Breast epithelium (tissue), 4 donors: ENCODE data around the gene DUSP22. TPM values are rescaled to one million over a fixed set of nuclear protein-coding genes. Genes with fewer than 3 reads are reported as not detected.

Experiments
- DNase-seq, 2 donors: peaks; one replicate each; pipeline ENCODE4 v3.0.0-alpha.2; 2019; ENCODE audit warnings: low spot score in 2 of 2
- H3K27ac ChIP-seq, 2 donors: fragments of 200-600 bp; sonication (generic) in 1 of 2; one replicate each; pipeline ENCODE4 v1.5.1; 2016 to 2019; ENCODE audit warnings: mild to moderate bottlenecking in 1 of 2
- H3K27me3 ChIP-seq, 2 donors: fragments of 200-600 bp; sonication (generic) in 1 of 2; one replicate each; pipeline versions ENCODE4 v1.5.1 to v1.6.0; 2017 to 2019; ENCODE audit warnings: control low read depth in 1 of 2, mild to moderate bottlenecking in 1 of 2
- H3K36me3 ChIP-seq: fragments of 200-600 bp; one replicate; pipeline ENCODE4 v1.5.1; 2019
- H3K4me1 ChIP-seq, 2 donors: fragments of 200-600 bp; sonication (generic); one replicate each; pipeline ENCODE4 v1.5.1; 2016 to 2019; ENCODE audit warnings: control low read depth in 1 of 2
- H3K4me3 ChIP-seq, 3 donors: fragments of 200-600 bp; sonication (generic); 1 replicate in 2 of 3; 2 replicates in 1 of 3; pipeline ENCODE4 v1.5.1; 2016 to 2019; ENCODE audit warnings: mild to moderate bottlenecking in 3 of 3, moderate library complexity in 2 of 3
- H3K9me3 ChIP-seq, 2 donors: fragments of 200-600 bp; sonication (generic) in 1 of 2; one replicate each; pipeline ENCODE4 v1.5.1; 2016 to 2019; ENCODE audit warnings: control low read depth in 1 of 2
- POLR2A ChIP-seq: fragments of 450-650 bp; IDR thresholded peaks from one replicate; pipeline ENCODE4 v1.6.1; 2016; ENCODE audit warnings: antibody characterized with exemption, mild to moderate bottlenecking, moderate library complexity
- POLR2AphosphoS5 ChIP-seq, 3 donors: sonication (generic); formaldehyde crosslinking; IDR thresholded peaks; one replicate each; pipeline ENCODE4 v1.6.1; 2017; ENCODE audit warnings: antibody characterized with exemption in 3 of 3
- intact Hi-C: fragments of 100-400 bp; cut with DNase I; formaldehyde crosslinking; loops from one replicate; pipeline ENCODE4 v1.15.1; 2023; ENCODE audit warnings: low total_unique reads
- total RNA-seq, 3 donors: library from RNA; depleted of rRNA; stranded (reverse); fragments of >200 nt; gene quantifications; one replicate each; pipeline ENCODE4 v1.1.0, GENCODE V29; 2016
- TF ChIP-seq, protein P1 (sequence below), 3 donors: fragments of 450-650 bp; IDR thresholded peaks; one replicate each; pipeline ENCODE4 v1.5.1; 2016 to 2017; ENCODE audit warnings: antibody characterized with exemption in 3 of 3, mild to moderate bottlenecking in 3 of 3, moderate library complexity in 3 of 3

Gene DUSP22
- total RNA-seq, 3 donors from 2014 or later = 55.6 to 81.9 (median 59.0) TPM

DNA sequence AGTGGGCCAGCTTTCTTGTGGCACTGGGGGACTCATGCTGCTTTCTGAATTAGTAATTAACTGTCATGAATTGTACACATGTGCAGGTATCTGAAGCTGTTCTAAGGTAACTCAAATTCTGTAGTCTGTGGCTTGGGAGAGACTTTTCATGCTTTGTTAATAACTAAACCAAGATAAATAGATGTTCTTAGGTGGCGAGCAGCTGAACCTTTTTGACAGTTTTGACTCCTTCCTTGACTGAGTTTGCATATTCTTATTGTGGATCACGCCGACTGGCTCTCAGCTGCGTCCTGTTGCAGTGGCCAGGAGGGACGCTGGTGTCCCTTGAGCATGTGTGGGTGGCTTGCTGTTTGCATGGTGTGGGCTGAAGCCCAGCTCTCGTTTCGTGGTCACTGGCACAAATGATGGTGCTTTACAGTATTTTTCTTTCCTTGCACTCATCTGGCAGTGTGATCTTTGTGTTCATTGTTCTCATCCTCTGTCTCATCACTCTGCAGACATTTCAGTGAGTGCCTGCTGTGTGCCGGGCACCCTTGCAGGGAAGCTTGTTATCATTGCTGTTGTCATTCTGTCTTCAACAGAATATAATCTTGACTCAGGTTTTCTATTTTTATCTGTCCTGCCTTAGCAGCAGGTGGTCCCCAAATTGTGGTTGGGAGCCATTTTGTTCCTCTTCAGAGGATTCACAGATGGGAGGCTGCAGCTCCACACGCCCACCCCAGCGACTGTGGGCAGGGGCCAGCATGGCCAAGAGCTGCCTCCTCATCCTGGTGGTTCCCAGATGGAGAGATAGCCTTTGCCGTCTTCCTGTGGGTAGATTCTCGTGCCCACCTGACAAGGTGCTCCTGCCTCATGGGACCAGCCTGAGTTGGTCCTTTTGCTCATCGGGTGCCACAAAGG is 39.6 kb downstream of the DUSP22 start:
- intact Hi-C loops = no loop called here

DNA sequence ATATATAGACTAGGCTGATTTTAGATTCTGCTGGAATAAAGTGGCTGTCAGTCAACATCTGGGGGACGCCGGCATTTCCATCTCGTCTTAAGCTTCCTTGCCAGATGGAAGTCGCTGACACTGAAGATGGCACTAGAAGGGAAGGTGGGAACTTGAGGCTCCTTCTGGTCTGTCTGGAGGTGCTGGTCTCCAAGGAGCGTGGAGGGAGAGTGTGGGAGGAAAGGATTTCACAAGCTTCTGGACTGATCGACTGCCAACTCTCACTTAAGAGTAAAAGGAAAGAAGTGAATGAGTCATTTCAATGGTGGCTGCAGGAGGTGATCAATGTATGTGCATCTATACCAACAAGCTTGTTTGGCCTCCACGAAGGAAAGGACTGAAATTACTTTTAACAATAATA is 40.4 kb downstream of the DUSP22 start:
- H3K4me1 ChIP-seq = peaks cover under 1 to 1% of the 10 kb centered on the region in 2 donors

More for the DNA sequence above, 39.6 kb downstream of the DUSP22 start:
- H3K9me3 ChIP-seq = no peaks in the 10 kb centered on the region
- H3K4me1 ChIP-seq = peaks cover 4 to 7% of the 10 kb centered on the region in 2 donors
- no peak overlapping the region for H3K4me3 ChIP-seq
- DNase-seq = no peak
- TF ChIP-seq POLR2A (no peak), POLR2AphosphoS5 (IDR thresholded peaks at IDR 0.05) (no peak)
- TF ChIP-seq, protein P1, sequence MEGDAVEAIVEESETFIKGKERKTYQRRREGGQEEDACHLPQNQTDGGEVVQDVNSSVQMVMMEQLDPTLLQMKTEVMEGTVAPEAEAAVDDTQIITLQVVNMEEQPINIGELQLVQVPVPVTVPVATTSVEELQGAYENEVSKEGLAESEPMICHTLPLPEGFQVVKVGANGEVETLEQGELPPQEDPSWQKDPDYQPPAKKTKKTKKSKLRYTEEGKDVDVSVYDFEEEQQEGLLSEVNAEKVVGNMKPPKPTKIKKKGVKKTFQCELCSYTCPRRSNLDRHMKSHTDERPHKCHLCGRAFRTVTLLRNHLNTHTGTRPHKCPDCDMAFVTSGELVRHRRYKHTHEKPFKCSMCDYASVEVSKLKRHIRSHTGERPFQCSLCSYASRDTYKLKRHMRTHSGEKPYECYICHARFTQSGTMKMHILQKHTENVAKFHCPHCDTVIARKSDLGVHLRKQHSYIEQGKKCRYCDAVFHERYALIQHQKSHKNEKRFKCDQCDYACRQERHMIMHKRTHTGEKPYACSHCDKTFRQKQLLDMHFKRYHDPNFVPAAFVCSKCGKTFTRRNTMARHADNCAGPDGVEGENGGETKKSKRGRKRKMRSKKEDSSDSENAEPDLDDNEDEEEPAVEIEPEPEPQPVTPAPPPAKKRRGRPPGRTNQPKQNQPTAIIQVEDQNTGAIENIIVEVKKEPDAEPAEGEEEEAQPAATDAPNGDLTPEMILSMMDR (IDR thresholded peaks at IDR 0.05) = no peak
- H3K27me3 ChIP-seq = no peaks in the 10 kb centered on the region
- H3K27ac ChIP-seq = no peak overlapping the region
- no peaks in the 10 kb centered on the region for H3K36me3 ChIP-seq

DNA sequence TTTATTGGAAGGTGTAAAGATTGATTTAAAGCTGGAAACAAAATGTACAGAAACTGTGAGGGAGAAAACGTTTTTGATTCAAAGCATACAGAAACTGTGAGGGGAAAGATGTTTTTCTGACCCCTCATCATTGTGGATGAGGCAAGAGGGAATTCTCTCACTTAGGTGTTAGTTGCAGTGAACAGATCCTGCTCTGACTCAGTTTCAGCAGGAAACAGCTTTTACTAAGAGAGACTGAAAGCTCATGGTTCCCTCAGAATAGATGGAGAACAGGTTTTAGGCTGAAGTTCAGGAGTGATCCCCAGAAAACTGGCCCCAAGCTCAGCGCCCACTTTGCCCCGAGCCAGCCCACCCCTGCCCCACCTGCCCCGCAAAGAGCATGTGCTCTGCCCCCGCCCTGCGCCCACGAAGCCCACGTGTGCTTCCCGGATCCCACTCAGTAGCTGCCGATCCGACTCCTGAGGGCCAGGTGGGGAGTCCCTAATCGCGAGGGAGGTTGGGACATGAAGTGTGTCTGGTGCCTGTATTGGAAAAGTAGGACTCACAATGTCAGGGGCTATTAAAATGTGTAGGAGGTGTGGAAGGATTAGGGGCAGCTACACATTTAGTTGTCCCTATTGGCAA is 41.2 kb downstream of the DUSP22 start:
- H3K9me3 ChIP-seq = no peaks in the 10 kb centered on the region
- H3K36me3 ChIP-seq = no peaks in the 10 kb centered on the region
- TF ChIP-seq POLR2A = no peak
- TF ChIP-seq, protein P1 (IDR thresholded peaks at IDR 0.05) = no peak
- no peak for TF ChIP-seq POLR2AphosphoS5 (IDR thresholded peaks at IDR 0.05)
- H3K27me3 ChIP-seq = no peaks in the 10 kb centered on the region
- no peaks in the 10 kb centered on the region for H3K4me1 ChIP-seq
- H3K4me3 ChIP-seq = no peak overlapping the region
- no peak for DNase-seq
- intact Hi-C loops = no loop called here
- no peak overlapping the region for H3K27ac ChIP-seq

More for the DNA sequence above, 40.4 kb downstream of the DUSP22 start:
- intact Hi-C loops = no loop called here
- Histone ChIP-seq H3K27me3 (no peaks in the 10 kb centered on the region), H3K27ac (no peak overlapping the region), H3K4me3 (no peak overlapping the region), H3K36me3 (no peaks in the 10 kb centered on the region), H3K9me3 (no peaks in the 10 kb centered on the region)
- DNase-seq = no peak
- TF ChIP-seq POLR2A = no peak
- no peak for TF ChIP-seq POLR2AphosphoS5 (IDR thresholded peaks at IDR 0.05)
- TF ChIP-seq, protein P1 (IDR thresholded peaks at IDR 0.05) = no peak

DNA sequence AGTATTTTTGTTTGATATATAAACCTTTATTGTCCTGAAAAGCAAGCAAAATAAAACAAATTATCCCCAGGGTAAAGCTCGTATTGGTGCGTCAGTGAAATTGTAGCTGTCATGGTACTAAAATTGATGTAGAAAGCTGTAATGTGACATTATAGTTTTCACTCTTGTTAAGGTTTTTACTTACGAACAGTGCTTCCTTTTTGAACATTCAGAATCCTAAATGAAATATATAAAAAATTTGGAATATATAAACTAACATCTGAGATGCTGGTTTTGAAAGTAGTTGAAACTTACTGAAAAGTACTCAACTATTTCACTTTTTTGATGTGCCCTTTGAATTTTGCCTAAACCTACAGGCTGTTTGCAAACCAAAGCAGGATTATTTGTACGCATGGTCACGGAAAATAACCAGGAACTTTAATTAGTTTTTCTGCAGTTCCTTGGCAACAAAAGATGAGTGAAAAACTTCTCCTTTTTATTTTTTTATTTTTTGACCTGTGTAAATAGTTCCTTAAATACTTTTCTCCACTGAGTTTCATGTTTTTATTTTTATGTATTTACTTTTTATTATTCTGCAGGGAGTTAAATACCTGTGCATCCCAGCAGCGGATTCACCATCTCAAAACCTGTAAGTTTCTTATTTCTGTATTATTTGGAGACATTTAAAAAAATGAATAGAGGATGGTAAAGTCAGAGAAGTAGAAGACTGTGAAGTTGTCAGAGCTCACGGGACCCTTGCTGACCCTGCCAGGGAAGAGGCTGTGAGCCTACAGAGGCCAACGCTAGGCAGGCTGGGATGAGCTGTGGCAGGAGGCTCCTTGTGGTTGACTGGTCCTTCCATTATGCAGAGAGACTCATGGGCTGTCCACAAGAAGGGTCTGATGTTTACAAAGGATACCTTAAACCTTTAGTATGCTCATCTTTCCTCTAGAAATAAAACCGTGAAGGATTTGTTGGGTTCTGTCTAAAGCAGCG is 42.5 kb downstream of the DUSP22 start:
- no peak overlapping the region for H3K4me3 ChIP-seq
- H3K27me3 ChIP-seq = no peaks in the 10 kb centered on the region
- H3K36me3 ChIP-seq = no peaks in the 10 kb centered on the region
- TF ChIP-seq POLR2AphosphoS5 (IDR thresholded peaks at IDR 0.05) = no peak
- TF ChIP-seq, protein P1 (IDR thresholded peaks at IDR 0.05) = no peak
- no peak for TF ChIP-seq POLR2A
- H3K4me1 ChIP-seq = no peaks in the 10 kb centered on the region
- intact Hi-C loops = no loop called here
- no peak overlapping the region for H3K27ac ChIP-seq
- DNase-seq = no peak
- H3K9me3 ChIP-seq = no peaks in the 10 kb centered on the region
